GM12873 (cell line): ENCODE data around the gene MIAT.

Source experiments
- CTCF ChIP-seq: IDR thresholded peaks from 2 replicates; pipeline ENCODE4 v1.5.1; 2012; ENCODE audit warnings: low read depth, mild to moderate bottlenecking, moderate library complexity, low read length, control low read depth; ENCODE audit not compliant: insufficient read depth; ENCODE audit errors: missing control alignments

MIAT gene

GRCh38 chr22:26648528-26649388 lies 8.6 kb upstream of the MIAT start:
- no peak for TF ChIP-seq CTCF

GRCh38 chr22:26650722-26651421 lies 6.5 kb upstream of the MIAT start:
- no peak for TF ChIP-seq CTCF

GRCh38 chr22:26651815-26652214 lies 5.6 kb upstream of the MIAT start:
- no peak for TF ChIP-seq CTCF

- TF ChIP-seq CTCF: no peak
Measured at GRCh38 chr22:26658161-26658560, 773 bp downstream of the MIAT start.

GRCh38 chr22:26658671-26659478 lies 1.5 kb downstream of the MIAT start:
- no peak for TF ChIP-seq CTCF

GRCh38 chr22:26660356-26660755 lies 3.0 kb downstream of the MIAT start:
- no peak for TF ChIP-seq CTCF

GRCh38 chr22:26660961-26661578 lies 3.7 kb downstream of the MIAT start:
- TF ChIP-seq CTCF: no peak
